Omental fat pad (tissue), 4 donors: ENCODE results near the gene RPS18. TPM values are rescaled to one million over a fixed set of nuclear protein-coding genes. Genes with fewer than 3 reads are reported as not detected.

Source experiments
- ATAC-seq: fragments of 150-250 bp; one replicate; pipeline ENCODE4 v1.9.1; 2016; ENCODE audit warnings: mild to moderate bottlenecking, moderate library complexity; ENCODE audit not compliant: low FRiP score
- DNase-seq: peaks from one replicate; pipeline ENCODE4 v3.0.0-alpha.2; 2019; ENCODE audit warnings: low spot score
- total RNA-seq, 4 donors: library from RNA; depleted of rRNA; stranded (reverse); fragments of >200 nt; gene quantifications; one replicate each; pipeline ENCODE4 v1.1.0, GENCODE V29; 2016
- TF ChIP-seq, protein P1 (sequence below), 3 donors: fragments of 450-650 bp; IDR thresholded peaks; one replicate each; pipeline ENCODE4 v1.5.1; 2016 to 2017; ENCODE audit warnings: antibody characterized with exemption in 3 of 3, mild to moderate bottlenecking in 3 of 3, moderate library complexity in 2 of 3

Gene RPS18
- total RNA-seq, 4 donors from 2014 or later: 2,708 to 4,129 (median 3,024) TPM

DNA sequence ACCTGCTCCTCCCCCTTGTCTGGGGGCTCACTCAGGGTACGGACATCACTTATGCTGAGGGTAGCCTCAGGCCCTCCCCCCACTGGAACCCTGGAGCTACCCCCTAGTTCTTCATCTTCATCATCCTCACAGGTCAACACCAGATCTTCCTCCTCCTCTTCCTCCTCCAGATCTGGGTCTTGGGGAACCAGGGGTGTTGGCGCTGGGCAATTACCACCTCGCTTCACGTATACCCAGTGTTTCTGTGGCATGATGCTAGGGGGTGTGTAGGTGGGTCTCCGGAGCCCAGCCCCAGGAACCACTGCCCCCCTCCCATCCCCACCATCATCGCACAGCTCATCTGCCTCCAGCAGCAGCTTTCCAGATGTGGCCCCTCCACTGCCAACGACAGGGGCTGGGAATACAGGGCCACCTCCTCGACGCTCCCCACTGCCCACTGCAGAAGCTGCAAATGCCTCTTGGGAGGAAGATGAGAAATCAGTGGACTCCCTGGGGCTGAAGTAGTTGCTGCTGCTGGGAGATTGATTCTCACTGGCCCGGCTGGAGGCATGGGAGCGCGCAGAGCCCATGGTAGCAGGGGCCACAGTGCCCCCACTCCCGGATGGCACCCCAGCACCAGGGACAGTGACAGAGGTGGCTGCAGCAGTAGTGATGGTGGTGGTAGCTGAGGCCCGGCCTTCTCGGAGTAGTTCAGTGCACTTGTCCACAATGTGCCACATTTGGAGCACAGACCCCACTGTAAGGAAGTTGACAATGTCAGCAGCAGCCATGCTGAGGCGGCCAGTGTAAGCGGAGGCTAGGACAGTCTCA lies 44.1 kb downstream of the RPS18 start:
- DNase-seq (no peak), ATAC-seq (no peak)
- TF ChIP-seq, protein P1, sequence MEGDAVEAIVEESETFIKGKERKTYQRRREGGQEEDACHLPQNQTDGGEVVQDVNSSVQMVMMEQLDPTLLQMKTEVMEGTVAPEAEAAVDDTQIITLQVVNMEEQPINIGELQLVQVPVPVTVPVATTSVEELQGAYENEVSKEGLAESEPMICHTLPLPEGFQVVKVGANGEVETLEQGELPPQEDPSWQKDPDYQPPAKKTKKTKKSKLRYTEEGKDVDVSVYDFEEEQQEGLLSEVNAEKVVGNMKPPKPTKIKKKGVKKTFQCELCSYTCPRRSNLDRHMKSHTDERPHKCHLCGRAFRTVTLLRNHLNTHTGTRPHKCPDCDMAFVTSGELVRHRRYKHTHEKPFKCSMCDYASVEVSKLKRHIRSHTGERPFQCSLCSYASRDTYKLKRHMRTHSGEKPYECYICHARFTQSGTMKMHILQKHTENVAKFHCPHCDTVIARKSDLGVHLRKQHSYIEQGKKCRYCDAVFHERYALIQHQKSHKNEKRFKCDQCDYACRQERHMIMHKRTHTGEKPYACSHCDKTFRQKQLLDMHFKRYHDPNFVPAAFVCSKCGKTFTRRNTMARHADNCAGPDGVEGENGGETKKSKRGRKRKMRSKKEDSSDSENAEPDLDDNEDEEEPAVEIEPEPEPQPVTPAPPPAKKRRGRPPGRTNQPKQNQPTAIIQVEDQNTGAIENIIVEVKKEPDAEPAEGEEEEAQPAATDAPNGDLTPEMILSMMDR (IDR thresholded peaks at IDR 0.05): no peak

DNA sequence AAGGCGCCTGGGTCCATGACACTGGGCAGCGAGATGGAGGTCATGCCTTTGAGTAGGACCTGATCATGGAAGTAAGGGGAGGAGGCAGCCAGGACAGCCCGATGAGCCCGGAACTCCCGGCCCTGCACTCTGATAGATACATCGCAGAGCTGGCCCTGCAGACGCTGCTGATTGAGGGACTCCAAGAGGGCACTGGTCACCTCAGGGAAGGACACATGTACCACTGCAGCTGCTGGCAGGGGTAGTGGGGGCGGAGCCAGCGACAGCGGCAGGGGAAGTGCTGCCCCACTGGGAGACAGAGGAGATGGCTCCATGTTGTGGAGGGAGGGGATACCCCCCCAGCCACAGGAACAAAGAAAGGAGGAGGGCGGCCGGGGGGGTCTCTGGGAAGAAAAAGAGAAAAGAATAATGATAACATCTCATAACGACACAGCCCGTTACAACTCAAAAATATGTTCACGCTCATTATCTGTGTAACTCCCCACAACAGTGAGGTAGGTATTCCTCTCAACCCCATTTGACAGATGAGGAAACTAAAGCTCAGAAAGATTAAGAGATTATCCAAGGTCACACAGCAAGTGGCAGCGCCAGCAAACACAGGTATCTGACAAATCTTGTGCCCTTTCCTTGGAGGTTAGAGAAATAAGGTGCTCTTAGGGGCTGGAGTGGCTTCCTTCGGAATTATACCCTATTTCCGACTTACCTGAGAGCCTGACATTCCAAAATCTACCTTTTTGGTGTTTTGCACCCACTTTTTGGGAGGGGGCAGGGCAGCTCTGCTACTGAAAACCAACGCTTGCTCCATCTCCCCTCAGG lies 44.9 kb downstream of the RPS18 start:
- TF ChIP-seq, protein P1 (IDR thresholded peaks at IDR 0.05): no peak
- DNase-seq: no peak
- no peak for ATAC-seq

DNA sequence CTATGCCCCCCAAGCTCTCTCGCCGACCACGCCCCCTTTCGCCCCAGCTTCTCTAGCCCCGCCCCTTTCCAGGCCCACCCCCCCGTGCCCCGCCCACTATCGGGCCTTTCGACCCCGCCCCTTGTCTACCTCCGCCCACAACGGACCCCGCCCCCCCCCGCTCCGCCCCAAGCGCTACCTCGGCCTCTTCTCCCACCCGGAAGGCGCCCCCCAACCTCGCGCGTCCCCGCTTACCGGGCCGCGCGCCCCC lies 45.5 kb downstream of the RPS18 start:
- ATAC-seq (no peak), DNase-seq (no peak)
- TF ChIP-seq, protein P1 (IDR thresholded peaks at IDR 0.05): no peak

DNA sequence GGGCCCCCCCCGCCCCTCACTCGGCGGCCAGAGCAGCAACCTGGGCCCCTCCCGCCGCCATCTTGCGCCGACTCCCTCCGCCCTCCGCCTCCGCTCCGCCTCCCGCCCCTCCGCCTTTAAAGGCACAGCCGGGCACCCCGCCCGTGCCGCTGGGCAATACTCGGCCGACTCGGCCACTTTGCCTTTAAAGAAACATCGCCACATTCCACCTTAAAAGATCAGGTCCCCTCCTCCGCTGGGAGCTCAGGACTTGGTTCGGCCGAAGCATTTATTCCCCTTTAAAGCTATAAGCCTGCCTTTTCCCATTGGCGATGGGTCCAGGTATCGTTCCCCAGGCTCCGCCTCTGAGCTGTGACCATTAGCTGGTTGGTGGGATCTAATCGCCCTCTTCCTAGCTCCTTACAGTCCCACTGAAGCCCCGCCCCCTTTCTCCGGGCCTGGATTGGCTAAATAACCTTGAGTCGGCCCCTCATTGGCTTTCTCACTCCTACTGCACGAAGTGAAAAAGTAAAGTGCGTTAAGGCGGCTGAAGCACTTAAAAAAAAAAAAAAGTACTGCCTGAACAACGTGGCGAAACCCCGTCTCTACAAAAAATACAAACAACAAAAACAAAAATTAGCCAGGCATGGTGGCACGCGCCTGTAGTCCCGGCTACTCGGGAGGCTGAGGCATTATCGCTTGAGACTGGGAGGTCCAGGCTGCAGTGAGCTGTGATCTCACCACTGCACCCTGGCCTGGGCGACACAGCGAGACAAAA lies 46.0 kb downstream of the RPS18 start, which contains the start of gene ZBTB22:
TSS of gene ZBTB22 (minus strand) at position 76 of the 757 bp plus-strand sequence. CDS start 828 bp downstream, outside the sequence.
- TF ChIP-seq, protein P1 (IDR thresholded peaks at IDR 0.05): peak in 1 of 3 donors; percentile 5
- ATAC-seq (peak; percentile 67), DNase-seq (peak; percentile 99)

DNA sequence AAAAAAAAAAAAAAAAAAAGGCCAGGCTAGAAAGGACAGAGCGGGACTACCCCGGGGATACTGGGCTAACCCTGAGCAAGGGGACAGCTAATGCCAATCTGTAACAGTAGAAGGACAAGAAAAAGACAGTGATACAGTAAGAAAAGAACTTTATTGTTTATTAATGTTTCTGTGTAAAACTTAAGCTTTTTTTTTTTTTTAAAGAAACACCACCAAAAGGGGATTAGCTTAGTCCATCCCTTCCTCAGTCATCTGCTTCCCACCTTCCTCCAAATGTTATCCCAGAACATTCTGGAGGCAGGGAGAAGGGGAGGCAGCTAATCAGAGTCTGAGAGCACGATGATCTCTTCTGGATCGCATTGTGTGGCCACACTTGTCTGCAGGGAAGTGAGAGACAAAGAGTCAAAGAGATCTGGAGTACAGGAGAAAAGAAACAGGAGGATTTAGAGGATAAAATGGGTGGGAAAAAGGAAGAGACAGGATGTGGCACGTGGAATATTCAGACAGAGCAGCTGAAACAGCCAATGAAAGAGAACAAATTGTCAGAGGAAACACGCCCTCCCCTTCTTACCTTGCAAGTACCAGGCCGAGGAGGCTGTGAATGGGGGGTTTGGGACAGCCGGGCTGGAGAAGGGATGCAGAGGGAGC lies 46.7 kb downstream of the RPS18 start:
- no peak for ATAC-seq
- TF ChIP-seq, protein P1 (IDR thresholded peaks at IDR 0.05): no peak
- no peak for DNase-seq

DNA sequence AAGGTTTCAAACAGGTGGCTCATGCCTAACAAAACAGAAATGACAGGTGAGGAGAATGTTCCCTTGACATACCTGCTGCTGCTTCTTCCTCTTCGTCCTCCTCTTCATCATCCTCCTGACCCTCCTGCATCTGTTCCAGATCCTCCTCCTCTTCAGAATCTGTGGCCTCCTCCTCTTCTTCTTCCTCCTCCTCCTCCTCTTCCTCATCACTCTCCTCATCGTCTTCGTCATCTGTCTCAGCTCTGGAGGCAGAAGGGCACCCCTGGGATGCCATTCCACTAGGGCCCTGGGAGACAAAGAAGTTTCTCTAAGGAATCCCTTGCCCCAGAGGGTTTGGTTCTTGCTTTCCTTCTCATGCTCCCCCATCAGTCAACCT lies 48.1 kb downstream of the RPS18 start:
- TF ChIP-seq, protein P1 (IDR thresholded peaks at IDR 0.05): no peak
- DNase-seq (no peak), ATAC-seq (no peak)
